HG03025 (cell line): Measurements from ENCODE around the gene HDAC4.

Experiments used
- ATAC-seq: cut with Tn5 transposase; IDR thresholded peaks from one replicate; pipeline ENCODE4 v1.9.1; 2021; ENCODE audit warnings: mild to moderate bottlenecking, moderate library complexity; ENCODE audit not compliant: unreplicated experiment, low FRiP score

The HDAC4 gene

GRCh38 chr2:239196474-239197021 lies 204.3 kb downstream of the HDAC4 start:
- no peak for ATAC-seq

DNA sequence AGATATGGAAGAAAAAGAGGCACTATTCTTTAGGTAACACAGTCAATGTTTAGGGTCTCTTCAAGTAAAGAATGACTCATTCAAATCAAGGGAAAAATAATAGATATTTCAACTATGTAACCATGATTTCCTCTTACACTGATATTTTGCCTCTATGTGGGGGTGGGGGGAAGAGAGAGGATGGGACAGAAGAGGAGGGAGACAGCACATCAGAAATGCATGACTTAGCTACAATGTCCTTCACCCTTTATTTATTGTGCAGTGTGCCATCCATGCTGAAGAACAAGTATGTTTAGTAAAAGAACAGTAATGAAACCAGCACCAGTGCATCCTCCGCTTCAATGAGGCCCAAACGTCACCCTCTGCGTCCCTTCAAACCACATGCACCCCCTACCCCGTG lies 204.8 kb downstream of the HDAC4 start:
- no peak for ATAC-seq

GRCh38 chr2:239195318-239195871 lies 205.4 kb downstream of the HDAC4 start:
- no peak for ATAC-seq

DNA sequence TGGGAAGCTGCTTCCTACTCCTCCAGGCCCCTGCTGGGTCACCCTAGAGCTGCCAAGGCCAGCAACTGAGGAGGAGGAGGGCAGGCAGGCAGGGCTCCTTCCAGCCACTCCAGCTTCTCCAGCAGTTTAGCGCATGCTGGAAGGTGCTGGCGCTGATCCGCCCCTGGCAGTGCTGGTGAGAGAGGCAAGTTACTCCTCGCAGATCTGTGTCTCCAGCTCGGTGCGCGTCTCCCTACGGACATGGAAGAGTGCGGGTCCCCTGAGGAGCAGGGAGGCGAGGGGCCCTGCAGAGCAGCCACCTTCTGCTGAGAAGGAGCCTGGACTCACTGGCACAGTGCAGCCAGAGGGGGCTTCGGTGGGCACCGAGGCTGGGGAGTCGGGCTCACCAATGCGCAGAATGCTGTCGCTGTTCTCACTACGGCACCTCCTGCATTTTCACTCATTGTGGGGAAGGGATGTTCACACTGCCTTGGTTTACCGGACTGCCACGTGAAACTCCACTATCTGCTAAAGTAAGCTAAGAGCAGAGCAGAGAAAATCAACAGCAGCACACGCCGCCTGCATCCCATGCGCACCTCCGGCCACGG lies 206.0 kb downstream of the HDAC4 start:
- no peak for ATAC-seq

GRCh38 chr2:239193925-239194677 lies 206.7 kb downstream of the HDAC4 start:
- no peak for ATAC-seq

- ATAC-seq: no peak
Measured at GRCh38 chr2:239193401-239193811, 207.4 kb downstream of the HDAC4 start.

DNA sequence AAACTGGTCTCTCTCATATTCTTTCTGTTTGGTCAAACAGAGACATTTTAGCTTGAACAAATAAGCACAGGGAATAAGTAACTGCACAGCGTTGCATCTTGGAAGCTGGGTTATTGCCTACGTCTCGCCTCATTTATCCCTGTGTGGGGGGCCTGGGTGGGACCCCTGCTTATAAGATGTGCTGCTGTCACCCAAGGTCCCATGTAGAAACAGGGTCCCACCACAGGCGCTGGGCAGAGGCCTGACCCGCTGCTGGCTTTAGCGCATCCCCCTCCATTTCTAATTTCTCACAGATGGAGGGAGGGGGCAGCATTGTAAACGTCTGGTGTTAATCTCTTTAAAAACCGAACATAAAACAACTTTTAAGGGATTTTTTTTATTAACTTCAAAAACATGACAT lies 207.8 kb downstream of the HDAC4 start:
- ATAC-seq: no peak

- no peak for ATAC-seq
Measured at GRCh38 chr2:239192456-239192855, 208.4 kb downstream of the HDAC4 start.

DNA sequence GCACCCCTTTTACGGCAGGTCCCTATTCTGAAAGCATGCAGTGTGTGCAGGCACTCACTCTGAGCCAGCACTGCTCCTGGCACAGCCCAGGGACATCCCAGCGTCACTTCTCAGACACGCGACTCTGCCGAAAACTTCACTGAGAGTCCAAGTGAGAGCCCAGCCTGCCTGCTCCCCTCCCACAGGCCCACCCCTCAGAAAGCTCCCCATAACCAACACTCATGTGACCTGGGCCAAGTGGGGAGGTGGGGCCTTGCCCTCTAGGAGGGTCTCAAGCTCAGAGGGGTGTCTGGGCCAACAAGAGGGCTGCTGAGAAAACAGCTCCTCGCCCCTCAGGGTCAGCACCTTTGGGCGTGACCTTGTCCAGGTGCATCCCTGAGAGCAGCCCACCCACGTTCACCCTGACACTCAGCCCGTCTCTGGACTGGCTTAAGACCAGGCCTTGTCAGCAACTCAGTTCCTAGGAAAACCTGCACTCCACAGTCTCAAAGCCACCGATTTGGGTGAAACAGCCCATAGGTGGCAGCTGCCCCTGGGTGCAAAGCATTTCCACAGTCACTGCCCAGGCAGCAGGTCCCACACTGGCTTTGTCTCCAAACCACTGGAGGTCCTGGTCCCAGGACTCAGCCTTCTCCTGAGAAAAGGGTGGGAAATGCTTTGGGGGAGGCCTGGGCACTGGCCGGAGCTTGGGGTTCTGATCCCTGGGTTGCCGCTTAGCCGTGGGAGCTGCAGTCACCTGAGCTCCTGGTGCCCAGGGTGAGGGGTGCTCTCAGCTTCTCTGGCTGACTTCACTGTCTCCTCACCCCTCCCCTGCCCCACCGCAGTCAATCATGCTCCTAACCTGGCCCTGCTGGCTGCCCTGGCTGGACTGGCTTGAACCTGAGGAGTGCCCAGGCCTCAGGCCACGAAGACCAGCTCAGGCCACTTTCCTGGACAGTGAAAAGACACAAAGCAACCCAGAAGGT lies 209.6 kb downstream of the HDAC4 start:
- ATAC-seq: no peak

DNA sequence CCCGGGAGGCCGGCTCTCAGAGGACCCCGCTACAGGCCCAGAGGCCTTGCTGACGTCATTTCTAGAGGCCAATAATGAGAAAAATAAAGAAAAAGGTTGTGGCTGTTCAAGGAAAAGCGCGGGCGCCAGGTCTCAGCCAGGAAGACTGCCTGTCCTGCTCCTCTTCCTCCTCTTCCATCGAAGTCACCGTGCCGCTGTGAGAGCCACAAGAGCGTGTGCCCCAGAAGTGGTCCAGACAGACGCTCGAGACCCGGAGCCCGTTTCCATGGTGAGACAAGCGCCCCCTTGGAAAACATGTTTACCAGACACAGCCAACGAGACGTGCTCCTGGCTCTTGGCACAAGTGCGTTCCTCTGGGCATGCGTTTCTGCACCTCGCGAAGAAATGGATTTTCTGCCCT lies 210.5 kb downstream of the HDAC4 start:
- ATAC-seq: no peak

GRCh38 chr2:239189711-239190131 lies 211.1 kb downstream of the HDAC4 start:
- ATAC-seq: no peak

- no peak for ATAC-seq
Measured at GRCh38 chr2:239188536-239188935, 212.3 kb downstream of the HDAC4 start.

DNA sequence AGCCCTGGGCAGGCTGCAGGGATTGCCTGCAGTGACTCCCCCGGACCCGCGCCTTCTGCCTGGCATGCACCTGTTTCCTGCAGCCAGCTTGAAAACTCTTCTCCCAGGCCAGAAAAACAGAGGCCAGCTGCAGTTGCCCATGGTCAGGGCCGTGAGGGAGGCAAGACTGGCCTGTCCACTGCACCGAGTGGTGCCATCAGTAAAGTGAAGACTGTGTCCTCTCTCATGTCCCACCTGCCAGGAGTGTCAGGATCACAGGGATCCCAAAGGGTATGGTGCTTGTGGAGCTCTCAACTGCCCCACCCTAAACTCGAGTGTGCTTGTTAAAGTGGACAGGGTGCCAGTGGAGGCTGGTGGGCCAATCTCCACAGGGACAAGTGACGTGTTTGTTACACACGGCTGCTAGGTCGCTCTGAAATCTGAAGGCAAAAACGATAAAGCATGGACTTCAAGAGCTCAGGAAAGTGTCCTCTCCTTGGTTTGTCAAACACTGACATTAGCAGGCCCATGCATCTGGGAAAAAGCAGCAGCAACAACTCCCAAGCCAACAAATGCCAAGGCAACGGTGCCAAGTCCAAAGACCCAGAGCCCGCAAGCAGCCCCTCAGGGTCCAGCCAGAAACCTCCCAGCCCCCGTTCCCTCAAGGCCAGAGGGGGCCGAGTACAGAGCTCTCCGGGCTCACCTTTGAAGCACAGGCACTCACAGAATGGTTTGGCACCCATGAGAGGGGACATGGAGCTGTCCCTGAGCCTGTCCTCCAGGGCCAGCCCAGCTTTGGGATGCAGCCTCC lies 213.2 kb downstream of the HDAC4 start:
- no peak for ATAC-seq

GRCh38 chr2:239186516-239187357 lies 214.1 kb downstream of the HDAC4 start:
- no peak for ATAC-seq

GRCh38 chr2:239184968-239185903 lies 215.6 kb downstream of the HDAC4 start:
- no peak for ATAC-seq

DNA sequence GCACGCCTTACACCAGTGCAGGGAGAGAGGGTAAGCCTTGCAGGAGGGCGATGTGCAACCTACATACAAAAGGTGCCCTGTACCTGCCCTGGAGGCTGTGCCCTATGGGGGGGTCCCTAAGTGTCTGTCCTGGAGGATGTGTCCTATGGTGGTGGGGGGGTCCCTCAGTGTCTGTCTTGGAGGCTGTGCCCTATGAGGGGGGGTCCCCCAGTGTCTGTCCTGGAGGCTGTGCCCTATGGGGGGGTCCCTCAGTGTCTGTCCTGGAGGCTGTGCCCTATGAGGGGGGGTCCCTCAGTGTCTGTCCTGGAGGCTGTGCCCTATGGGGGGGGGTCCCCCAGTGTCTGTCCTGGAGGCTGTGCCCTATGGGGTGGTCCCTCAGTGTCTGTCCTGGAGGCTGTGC lies 216.6 kb downstream of the HDAC4 start:
- ATAC-seq: no peak

DNA sequence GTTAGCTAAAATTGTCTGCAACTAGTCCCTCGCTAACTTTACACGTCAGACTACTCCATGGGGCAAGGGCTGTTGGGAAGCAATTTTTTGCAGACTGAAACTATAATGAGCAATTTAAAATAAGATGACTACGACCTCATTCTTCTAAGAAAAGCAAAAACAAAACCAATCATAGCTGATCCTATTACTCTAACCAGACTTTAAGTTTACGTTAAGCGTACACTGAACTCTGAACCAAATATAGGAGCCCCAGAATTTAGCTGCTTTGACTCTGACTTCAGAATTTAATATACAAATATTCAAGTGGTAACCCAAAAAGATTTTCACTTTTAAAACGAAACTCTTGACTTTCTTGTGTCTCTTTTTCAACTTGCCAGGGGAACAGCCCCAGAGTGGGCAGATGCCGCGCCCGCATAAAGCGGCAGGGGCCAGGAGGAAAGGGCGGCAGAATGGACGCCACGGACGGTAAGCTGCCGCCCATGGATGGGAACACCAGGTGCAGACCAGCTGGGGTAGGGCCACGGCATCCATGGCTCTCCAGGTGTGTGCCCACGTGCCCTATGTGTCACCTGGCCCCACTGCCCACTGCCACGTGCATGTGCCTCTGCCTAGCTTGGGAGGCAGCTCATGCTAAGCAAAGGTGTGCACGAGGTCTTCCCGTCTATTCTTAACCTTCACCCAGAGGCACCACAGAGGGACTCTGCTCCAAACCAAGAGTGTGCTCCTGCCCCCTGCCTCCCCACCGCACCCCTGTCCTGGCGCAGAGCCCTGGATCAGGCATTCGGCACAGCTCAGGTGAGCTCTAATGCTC lies 217.6 kb downstream of the HDAC4 start:
- ATAC-seq: no peak
